Measurements from ENCODE around the gene CERS6. TPM values are rescaled to one million over a fixed set of nuclear protein-coding genes. Genes with fewer than 3 reads are reported as not detected.
A peak's percentile ranks its signal among the peaks of the same experiment; 100 is the strongest.

Gene CERS6
- total RNA-seq, 1 experiment from 2014 or later, result not detected

DNA sequence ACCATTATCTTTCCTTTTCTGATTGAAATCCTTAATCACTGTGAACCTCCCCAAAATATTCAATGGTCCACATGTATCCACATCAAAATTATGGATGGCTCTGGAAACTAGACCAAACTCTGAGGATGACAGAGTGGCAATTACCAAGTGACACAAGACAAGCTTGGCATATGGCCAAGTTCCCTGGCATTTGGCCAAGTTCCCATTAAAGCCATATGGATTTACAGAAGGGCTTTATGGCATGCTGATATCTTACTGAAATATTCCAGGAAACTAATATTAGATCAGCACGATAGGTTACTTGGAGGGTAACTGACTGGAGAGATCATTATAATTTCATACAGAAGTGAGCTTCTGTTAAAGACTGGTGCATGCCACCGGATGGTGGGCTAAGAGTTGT, 21.9 kb upstream of the CERS6 start:
- H3K27ac ChIP-seq (ENCODE audit: low read length), result no peak overlapping the region
- DNase-seq, result no peak
- H3K4me2 ChIP-seq (ENCODE audit: low read depth, low read length, poor library complexity, severe bottlenecking), result no peak overlapping the region
- no peak overlapping the region for H3K9ac ChIP-seq (ENCODE audit: low read length)
- no peaks in the 10 kb centered on the region for H3K4me1 ChIP-seq (ENCODE audit: low read length)
- no peaks in the 10 kb centered on the region for H3K9me3 ChIP-seq (ENCODE audit: low read length)
- peaks cover 2% of the 10 kb centered on the region; the same call in 1 of the 2 replicates for H3K27me3 ChIP-seq (ENCODE audit: low read length)
- no peak overlapping the region for H3K4me3 ChIP-seq (ENCODE audit: low read length)
- no peaks in the 10 kb centered on the region for H3K9me2 ChIP-seq (replicated peaks; ENCODE audit: insufficient read depth, low read length)
- no peaks in the 10 kb centered on the region for H3K79me2 ChIP-seq (ENCODE audit: low read length)
- no peaks in the 10 kb centered on the region for H4K20me1 ChIP-seq (ENCODE audit: insufficient read depth, low read depth, low read length)
- H3K36me3 ChIP-seq (ENCODE audit: insufficient read depth, low read length), result no peaks in the 10 kb centered on the region
- H2AFZ ChIP-seq (ENCODE audit: low read length), result no peak overlapping the region

DNA sequence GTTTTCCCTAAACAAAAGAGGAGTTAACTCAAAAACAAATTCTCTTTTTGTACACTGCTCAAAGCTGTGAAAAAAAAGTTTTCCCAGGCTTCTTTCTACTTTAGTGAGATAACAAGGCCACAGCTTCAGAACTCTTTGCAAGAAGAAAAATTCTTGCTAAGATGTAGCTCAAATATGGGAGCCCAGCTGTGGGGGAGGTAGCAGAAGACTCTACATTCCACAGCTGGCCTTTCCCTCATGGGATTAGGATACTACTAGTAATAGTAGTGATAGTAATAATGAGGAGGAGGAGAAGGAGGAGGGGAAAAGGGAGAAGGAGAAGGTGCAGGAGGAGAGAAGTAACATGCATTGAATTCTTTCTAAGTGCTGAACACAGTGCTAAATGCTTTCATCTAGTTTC, 19.2 kb upstream of the CERS6 start:
- Histone ChIP-seq H3K9me2 (replicated peaks; ENCODE audit: insufficient read depth, low read length) (no peaks in the 10 kb centered on the region), H3K4me2 (ENCODE audit: low read depth, low read length, poor library complexity, severe bottlenecking) (no peak overlapping the region), H3K36me3 (ENCODE audit: insufficient read depth, low read length) (no peaks in the 10 kb centered on the region), H3K79me2 (ENCODE audit: low read length) (no peaks in the 10 kb centered on the region), H4K20me1 (ENCODE audit: insufficient read depth, low read depth, low read length) (no peaks in the 10 kb centered on the region), H3K27ac (ENCODE audit: low read length) (no peak overlapping the region), H3K4me1 (ENCODE audit: low read length) (no peaks in the 10 kb centered on the region), H2AFZ (ENCODE audit: low read length) (no peak overlapping the region), H3K9ac (ENCODE audit: low read length) (no peak overlapping the region), H3K27me3 (ENCODE audit: low read length) (no peaks in the 10 kb centered on the region), H3K4me3 (ENCODE audit: low read length) (no peak overlapping the region), H3K9me3 (ENCODE audit: low read length) (no peaks in the 10 kb centered on the region)
- no peak for DNase-seq

GRCh38 chr2:168438553-168438952, 17.5 kb upstream of the CERS6 start:
- no peak for DNase-seq
- H3K4me3 ChIP-seq (ENCODE audit: low read length), result no peak overlapping the region
- no peak overlapping the region for H3K9ac ChIP-seq (ENCODE audit: low read length)
- H4K20me1 ChIP-seq (ENCODE audit: insufficient read depth, low read depth, low read length), result no peaks in the 10 kb centered on the region
- H3K9me2 ChIP-seq (replicated peaks; ENCODE audit: insufficient read depth, low read length), result no peaks in the 10 kb centered on the region
- no peaks in the 10 kb centered on the region for H3K36me3 ChIP-seq (ENCODE audit: insufficient read depth, low read length)
- H3K4me1 ChIP-seq (ENCODE audit: low read length), result peaks cover 9% of the 10 kb centered on the region
- H3K9me3 ChIP-seq (ENCODE audit: low read length), result no peaks in the 10 kb centered on the region
- no peak overlapping the region for H3K27ac ChIP-seq (ENCODE audit: low read length)
- H3K4me2 ChIP-seq (ENCODE audit: low read depth, low read length, poor library complexity, severe bottlenecking), result no peak overlapping the region
- no peaks in the 10 kb centered on the region for H3K79me2 ChIP-seq (ENCODE audit: low read length)
- H3K27me3 ChIP-seq (ENCODE audit: low read length), result no peaks in the 10 kb centered on the region
- no peak overlapping the region for H2AFZ ChIP-seq (ENCODE audit: low read length)

DNA sequence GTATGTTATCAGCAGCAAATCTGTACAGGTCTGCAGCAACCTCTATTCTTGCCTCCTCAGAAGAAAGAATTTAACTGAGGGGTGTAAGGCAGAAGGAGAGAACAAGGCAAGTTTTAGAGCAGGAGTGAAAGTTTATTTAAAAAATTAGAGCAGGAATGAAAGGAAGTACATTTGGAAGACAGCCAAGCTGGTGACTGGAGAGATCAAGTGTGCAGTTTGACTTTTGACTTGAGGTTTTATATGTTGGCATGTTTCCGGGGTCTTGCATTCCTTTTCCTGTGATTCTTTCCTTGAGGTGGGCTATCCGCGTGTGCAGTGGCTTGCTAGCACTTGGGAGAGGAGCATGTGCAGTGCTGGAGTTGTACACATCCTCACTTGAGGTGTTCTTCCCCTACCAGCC, 16.5 kb upstream of the CERS6 start:
- no peaks in the 10 kb centered on the region for H3K79me2 ChIP-seq (ENCODE audit: low read length)
- H2AFZ ChIP-seq (ENCODE audit: low read length), result no peak overlapping the region
- no peaks in the 10 kb centered on the region for H3K9me3 ChIP-seq (ENCODE audit: low read length)

GRCh38 chr2:168441214-168441872, 14.7 kb upstream of the CERS6 start:
- Histone ChIP-seq H3K27me3 (ENCODE audit: low read length) (no peaks in the 10 kb centered on the region), H3K9ac (ENCODE audit: low read length) (no peak overlapping the region), H3K79me2 (ENCODE audit: low read length) (no peaks in the 10 kb centered on the region), H3K27ac (ENCODE audit: low read length) (no peak overlapping the region), H3K9me3 (ENCODE audit: low read length) (no peaks in the 10 kb centered on the region), H3K9me2 (replicated peaks; ENCODE audit: insufficient read depth, low read length) (no peaks in the 10 kb centered on the region), H3K4me3 (ENCODE audit: low read length) (no peak overlapping the region), H3K4me2 (ENCODE audit: low read depth, low read length, poor library complexity, severe bottlenecking) (no peak overlapping the region), H4K20me1 (ENCODE audit: insufficient read depth, low read depth, low read length) (no peaks in the 10 kb centered on the region), H3K4me1 (ENCODE audit: low read length) (peaks cover 9% of the 10 kb centered on the region), H3K36me3 (ENCODE audit: insufficient read depth, low read length) (no peaks in the 10 kb centered on the region), H2AFZ (ENCODE audit: low read length) (no peak overlapping the region)
- DNase-seq, result no peak

More for the DNA sequence above, 16.5 kb upstream of the CERS6 start:
- Histone ChIP-seq H3K27ac (ENCODE audit: low read length) (no peak overlapping the region), H3K4me3 (ENCODE audit: low read length) (no peak overlapping the region), H4K20me1 (ENCODE audit: insufficient read depth, low read depth, low read length) (no peaks in the 10 kb centered on the region), H3K36me3 (ENCODE audit: insufficient read depth, low read length) (no peaks in the 10 kb centered on the region), H3K4me1 (ENCODE audit: low read length) (peaks cover 9% of the 10 kb centered on the region), H3K9me2 (replicated peaks; ENCODE audit: insufficient read depth, low read length) (no peaks in the 10 kb centered on the region), H3K27me3 (ENCODE audit: low read length) (no peaks in the 10 kb centered on the region), H3K4me2 (ENCODE audit: low read depth, low read length, poor library complexity, severe bottlenecking) (no peak overlapping the region), H3K9ac (ENCODE audit: low read length) (no peak overlapping the region)
- DNase-seq, result no peak

- no peak overlapping the region for H3K27ac ChIP-seq (ENCODE audit: low read length)
- no peak overlapping the region for H3K9ac ChIP-seq (ENCODE audit: low read length)
- H4K20me1 ChIP-seq (ENCODE audit: insufficient read depth, low read depth, low read length), result no peaks in the 10 kb centered on the region
- H3K4me1 ChIP-seq (ENCODE audit: low read length), result peaks cover 9% of the 10 kb centered on the region
- H3K9me2 ChIP-seq (replicated peaks; ENCODE audit: insufficient read depth, low read length), result no peaks in the 10 kb centered on the region
- H3K36me3 ChIP-seq (ENCODE audit: insufficient read depth, low read length), result no peaks in the 10 kb centered on the region
- H3K27me3 ChIP-seq (ENCODE audit: low read length), result no peaks in the 10 kb centered on the region
- peak; percentile 40 for DNase-seq
- H3K79me2 ChIP-seq (ENCODE audit: low read length), result no peaks in the 10 kb centered on the region
- no peak overlapping the region for H2AFZ ChIP-seq (ENCODE audit: low read length)
- no peaks in the 10 kb centered on the region for H3K9me3 ChIP-seq (ENCODE audit: low read length)
- H3K4me3 ChIP-seq (ENCODE audit: low read length), result no peak overlapping the region
- no peak overlapping the region for H3K4me2 ChIP-seq (ENCODE audit: low read depth, low read length, poor library complexity, severe bottlenecking)
Measured at GRCh38 chr2:168443818-168444217, 12.3 kb upstream of the CERS6 start.

GRCh38 chr2:168445960-168446359, 10.1 kb upstream of the CERS6 start:
- no peak overlapping the region for H3K4me2 ChIP-seq (ENCODE audit: low read depth, low read length, poor library complexity, severe bottlenecking)

DNA sequence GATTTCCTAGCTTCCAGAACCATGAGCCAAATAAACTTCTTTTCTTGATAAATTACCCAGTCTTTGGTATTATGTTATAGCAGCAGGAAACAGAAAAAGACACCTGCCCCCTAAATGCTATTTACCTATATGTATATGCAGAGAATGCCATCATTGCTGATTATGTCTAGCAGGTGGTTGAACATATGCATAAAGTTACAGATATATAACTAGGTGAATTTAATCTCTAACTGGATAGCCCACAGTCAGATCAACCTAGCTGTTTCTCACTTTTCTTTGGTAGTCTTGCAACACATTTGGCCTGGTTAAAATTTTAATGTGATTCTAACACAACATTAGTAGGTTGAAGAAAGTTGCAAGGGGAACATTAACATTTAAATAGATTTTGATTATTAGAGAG, 7.1 kb upstream of the CERS6 start:
- no peaks in the 10 kb centered on the region for H4K20me1 ChIP-seq (ENCODE audit: insufficient read depth, low read depth, low read length)
- no peaks in the 10 kb centered on the region for H3K9me3 ChIP-seq (ENCODE audit: low read length)
- no peak overlapping the region for H2AFZ ChIP-seq (ENCODE audit: low read length)
- H3K9me2 ChIP-seq (replicated peaks; ENCODE audit: insufficient read depth, low read length), result no peaks in the 10 kb centered on the region
- no peaks in the 10 kb centered on the region for H3K79me2 ChIP-seq (ENCODE audit: low read length)
- no peak overlapping the region for H3K4me3 ChIP-seq (ENCODE audit: low read length)
- no peaks in the 10 kb centered on the region for H3K27me3 ChIP-seq (ENCODE audit: low read length)
- no peak overlapping the region for H3K4me2 ChIP-seq (ENCODE audit: low read depth, low read length, poor library complexity, severe bottlenecking)
- no peaks in the 10 kb centered on the region for H3K4me1 ChIP-seq (ENCODE audit: low read length)
- DNase-seq, result no peak
- no peak overlapping the region for H3K27ac ChIP-seq (ENCODE audit: low read length)
- H3K9ac ChIP-seq (ENCODE audit: low read length), result no peak overlapping the region
- H3K36me3 ChIP-seq (ENCODE audit: insufficient read depth, low read length), result no peaks in the 10 kb centered on the region

More at GRCh38 chr2:168445960-168446359, 10.1 kb upstream of the CERS6 start:
- Histone ChIP-seq H3K79me2 (ENCODE audit: low read length) (no peaks in the 10 kb centered on the region), H3K9ac (ENCODE audit: low read length) (no peak overlapping the region), H2AFZ (ENCODE audit: low read length) (no peak overlapping the region), H3K4me3 (ENCODE audit: low read length) (no peak overlapping the region), H4K20me1 (ENCODE audit: insufficient read depth, low read depth, low read length) (no peaks in the 10 kb centered on the region), H3K9me2 (replicated peaks; ENCODE audit: insufficient read depth, low read length) (no peaks in the 10 kb centered on the region), H3K27ac (ENCODE audit: low read length) (no peak overlapping the region), H3K36me3 (ENCODE audit: insufficient read depth, low read length) (no peaks in the 10 kb centered on the region), H3K9me3 (ENCODE audit: low read length) (no peaks in the 10 kb centered on the region), H3K4me1 (ENCODE audit: low read length) (peaks cover 9% of the 10 kb centered on the region), H3K27me3 (ENCODE audit: low read length) (no peaks in the 10 kb centered on the region)
- no peak for DNase-seq

Measured in Karpas-422 (cell line).